GM19025 (cell line): ENCODE measurements around the gene IGF2BP3.
"Not testable (repeated sequence)": the region's sequence is repeated elsewhere in the genome, so short reads cannot be mapped to it uniquely, and the experiment has no call there.

Experiments
- ATAC-seq: cut with Tn5 transposase; IDR thresholded peaks from one replicate; pipeline ENCODE4 v1.9.1; 2021; ENCODE audit warnings: mild to moderate bottlenecking, low read depth, moderate library complexity; ENCODE audit not compliant: unreplicated experiment

Gene IGF2BP3

DNA sequence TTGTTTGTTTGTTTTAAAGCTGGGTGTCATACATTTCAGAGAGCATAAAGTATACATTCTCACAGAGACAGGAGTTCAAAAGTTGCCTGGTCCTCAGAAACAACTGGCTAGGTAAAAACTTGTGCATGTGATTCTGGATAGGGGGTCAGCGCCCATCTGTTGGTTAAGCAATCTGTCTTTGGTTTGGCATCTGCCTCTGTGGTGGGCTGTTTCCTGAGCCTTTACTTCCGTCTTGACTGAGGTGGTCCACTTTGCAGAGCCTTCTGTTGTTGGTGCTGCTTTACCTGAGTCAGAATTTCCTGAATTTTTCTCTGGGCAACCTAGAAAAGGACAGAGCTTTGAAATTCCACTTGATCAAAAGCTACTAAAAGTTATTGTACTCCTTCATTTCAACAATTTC is 158.2 kb downstream of the IGF2BP3 start:
- not testable (repeated sequence) for ATAC-seq

DNA sequence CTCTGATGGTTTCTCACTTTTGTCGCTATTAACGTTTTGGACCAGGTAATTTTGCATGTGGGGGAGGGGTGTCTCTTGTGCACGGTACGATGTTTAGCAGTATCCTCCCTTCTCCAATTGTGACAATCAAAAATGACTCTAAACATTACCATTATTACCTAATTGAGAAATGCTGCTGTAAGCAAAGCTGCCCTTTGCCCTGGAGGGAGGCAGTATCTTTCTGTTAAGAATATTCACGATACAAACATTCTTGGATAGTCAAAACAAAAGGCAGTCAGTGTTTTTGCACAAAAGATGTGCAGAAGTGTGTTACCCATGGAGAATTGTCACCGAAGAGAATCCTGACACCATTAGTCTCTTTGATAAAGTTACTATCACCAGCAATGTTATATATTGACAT is 161.5 kb downstream of the IGF2BP3 start:
- ATAC-seq = no peak

GRCh38 chr7:23306936-23307521 is 163.3 kb downstream of the IGF2BP3 start:
- no peak for ATAC-seq

- ATAC-seq = no peak
These were observed 170.5 kb downstream of the IGF2BP3 start for GRCh38 chr7:23299770-23300300.

DNA sequence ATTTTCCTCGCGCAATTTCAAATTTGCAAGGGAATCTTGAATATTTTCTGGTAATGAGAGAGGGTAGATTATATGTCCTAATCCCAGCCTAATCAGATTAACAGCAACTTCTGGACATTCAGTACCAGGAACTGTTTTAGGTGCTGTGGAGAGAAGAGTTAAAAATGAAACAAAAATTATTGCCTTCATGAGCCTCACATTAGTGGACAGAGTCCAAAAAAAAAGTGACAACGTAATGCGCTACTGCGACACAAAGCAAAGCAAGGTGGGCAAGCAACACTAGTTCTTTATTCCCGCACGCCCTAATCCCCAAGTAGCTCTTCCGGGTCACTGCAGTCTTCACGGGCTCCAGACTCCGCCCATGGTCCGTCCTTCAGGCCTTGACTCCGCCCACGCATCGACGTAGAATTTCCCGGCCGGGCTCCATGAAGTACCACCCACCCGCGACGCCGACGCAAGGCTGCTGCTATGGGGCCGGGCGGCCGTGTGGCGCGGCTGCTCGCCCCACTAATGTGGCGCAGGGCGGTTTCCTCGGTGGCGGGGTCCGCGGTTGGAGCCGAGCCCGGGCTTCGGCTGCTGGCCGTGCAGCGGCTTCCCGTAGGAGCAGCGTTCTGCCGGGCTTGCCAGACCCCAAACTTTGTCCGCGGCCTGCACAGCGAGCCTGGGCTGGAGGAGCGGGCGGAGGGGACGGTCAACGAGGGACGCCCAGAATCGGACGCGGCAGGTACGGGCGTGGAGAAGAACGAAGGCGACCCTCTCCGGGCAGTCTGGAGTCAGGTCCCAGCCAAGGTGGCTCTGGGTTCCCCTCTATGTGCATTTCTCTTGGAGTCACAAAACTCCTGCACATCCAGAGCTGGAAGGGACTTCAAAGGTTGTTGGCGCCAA is 171.2 kb downstream of the IGF2BP3 start, which contains the start of gene MALSU1:
Gene MALSU1, plus strand, starts transcription at position 455 of the 885 bp plus-strand sequence. Its CDS starts 14 bp downstream, at position 469.
- ATAC-seq = peak; percentile 100

DNA sequence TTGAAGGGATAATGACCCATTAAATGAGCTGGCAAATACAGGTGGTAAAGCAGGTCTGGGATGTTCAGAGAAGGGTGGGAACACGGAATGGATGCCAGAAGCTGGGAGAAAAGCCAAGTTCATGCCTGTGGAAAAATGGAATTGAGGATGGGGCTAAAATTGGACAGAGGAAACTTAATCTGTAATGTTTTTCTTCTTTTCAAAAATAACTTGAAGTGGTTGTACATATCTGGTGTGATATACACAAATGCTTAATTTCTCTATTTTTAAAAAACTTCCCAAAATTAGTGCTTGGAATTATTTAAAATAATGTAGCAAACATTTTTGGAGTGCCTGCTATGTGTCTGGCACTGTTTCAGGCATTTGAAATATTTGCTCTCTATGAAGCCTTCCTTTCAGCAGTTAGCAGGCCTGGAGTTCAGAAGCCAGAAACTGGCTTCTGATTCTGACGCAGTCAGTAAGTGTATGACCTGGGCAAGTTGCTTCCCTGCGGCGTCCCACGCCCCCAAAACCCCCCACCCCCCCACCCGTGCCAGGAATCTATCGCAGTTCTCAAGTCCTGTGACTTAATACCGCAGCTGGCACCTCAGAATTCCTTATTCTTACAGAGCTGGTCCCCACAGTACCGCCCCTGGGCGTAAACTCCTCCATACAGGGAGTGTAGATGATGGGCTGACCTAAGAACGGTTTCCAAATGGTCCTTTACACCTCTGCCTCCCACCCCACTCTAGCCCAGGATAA is 172.0 kb downstream of the IGF2BP3 start:
- ATAC-seq = no peak

DNA sequence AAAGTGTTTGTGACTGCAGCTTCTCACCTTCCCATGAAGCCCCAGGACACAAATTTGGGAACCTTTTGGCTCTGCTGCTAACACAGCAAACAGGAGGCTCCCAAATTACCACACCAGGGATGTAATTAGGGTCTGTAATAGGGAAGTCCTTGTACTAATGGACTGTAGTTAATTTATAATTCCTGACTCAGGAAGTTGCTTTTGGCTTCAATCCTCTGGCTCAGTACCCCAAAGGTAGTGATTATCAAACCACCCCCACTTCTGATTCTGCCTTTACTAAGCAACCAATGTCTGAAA is 174.9 kb downstream of the IGF2BP3 start:
- no peak for ATAC-seq

DNA sequence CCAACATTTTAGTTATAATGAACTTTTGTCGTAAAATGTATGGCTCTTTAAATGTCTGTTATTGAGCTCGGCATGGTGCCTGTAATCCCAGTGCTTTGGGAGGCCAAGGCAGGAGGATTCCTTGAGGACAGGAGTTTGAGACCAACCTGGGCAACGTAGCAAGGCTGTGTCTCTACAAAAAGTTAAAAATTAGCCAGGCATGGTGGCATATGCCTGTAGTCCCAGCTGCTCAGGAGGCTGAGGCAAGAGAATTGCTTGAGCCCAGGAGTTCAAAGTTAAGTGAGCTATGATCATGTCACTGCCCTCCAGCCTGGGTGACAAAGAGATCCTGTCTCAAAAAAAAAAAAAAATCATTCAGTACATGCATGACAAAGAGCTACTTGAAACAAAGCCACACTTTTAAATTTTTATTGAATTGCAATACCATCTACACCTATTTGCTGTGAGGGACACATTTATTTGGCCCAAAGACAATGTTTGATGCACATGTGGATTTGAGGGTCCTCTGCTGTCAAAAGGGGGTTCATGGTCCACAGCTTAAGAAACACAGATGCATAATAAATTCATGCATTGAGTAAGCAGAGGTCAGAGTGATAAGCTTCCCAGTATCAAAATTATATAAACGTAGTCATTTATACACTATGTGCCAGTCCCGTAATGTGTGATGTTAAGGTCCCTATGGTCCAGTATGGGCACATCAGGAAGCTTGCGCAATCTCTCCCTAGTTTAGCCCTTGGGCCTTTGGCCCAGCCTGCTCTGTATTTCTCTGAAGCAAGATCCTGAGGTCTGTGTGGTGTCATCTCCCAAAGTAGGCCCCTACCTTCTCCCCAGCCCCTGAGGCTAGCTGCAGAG is 175.5 kb downstream of the IGF2BP3 start:
- ATAC-seq = no peak

DNA sequence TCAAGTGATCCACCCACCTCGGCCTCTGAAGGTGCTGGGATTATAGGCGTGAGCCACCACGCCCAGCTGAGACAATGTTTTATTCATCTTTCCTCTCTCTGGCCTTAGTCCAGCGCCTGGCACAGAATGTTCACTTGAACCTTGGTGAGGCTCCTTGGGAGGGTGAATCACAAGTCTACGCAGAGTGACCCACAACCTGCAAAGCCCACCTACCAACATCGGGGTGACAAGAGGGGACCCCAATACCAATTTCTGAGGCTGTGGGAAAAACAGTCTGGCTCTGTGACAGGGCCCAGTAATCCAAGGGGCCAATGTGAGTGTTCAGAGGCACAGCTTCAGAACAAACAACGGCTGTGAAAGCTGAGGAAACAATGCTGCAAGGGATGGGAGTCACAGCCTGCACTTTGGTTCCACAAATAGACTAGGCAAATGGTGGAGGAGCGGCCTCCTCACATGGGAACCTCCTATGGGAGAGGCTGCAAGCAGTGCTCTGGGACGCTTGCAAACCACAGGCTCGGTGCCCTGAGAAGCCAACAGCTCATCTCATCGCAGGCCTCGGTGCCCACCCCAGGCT is 176.7 kb downstream of the IGF2BP3 start:
- no peak for ATAC-seq

- no peak for ATAC-seq
These were observed 177.7 kb downstream of the IGF2BP3 start for GRCh38 chr7:23292623-23293022.

DNA sequence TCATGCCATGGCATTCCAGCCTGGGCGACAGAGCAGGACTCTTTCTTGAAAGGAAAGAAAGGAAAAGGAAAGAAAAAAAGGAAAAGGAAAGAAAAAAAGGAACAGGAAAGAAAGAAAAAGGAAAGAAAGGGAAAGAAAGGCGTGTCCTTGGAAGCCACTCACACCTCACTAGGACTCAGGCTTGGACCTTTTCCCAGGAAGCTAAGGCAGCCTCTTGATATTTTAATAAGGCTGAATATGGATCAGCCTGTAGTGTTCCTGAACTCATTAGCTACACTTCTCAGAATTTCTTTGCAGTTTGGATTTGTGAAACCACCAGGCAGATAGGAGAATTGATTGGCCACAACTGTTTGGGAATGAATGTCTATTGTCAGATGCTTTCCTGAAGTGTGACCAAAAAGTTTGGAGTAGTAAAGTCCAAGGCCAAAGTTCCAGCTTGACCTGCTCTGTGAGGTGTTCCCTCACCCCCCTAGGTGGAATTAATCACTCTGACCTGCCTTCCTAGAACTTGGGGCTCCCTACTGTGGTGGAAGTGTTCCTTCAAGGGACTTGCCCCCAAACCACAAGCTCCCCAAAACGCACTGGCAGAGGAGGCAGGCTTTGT is 178.2 kb downstream of the IGF2BP3 start:
- ATAC-seq = no peak

GRCh38 chr7:23290993-23291392 is 179.3 kb downstream of the IGF2BP3 start:
- no peak for ATAC-seq

DNA sequence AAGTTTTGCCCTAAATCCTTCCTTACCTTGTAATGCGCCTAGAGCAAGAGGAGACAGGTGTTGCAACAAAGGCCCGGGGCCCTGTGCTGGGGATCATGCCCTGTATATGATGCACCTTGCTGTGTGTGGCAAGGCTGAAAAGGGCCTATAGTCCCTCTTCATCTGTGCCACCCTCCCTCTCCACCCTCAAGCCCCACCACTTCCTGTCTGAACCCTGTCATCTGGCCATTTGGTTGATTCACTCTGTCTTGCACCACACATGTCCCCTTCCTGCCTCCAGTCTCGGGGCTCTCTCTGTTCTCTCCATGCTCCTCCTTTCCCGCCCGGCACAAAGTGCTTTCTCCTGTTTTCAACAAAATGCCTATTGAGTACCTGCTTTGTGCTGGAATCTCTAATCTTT is 182.7 kb downstream of the IGF2BP3 start:
- no peak for ATAC-seq

DNA sequence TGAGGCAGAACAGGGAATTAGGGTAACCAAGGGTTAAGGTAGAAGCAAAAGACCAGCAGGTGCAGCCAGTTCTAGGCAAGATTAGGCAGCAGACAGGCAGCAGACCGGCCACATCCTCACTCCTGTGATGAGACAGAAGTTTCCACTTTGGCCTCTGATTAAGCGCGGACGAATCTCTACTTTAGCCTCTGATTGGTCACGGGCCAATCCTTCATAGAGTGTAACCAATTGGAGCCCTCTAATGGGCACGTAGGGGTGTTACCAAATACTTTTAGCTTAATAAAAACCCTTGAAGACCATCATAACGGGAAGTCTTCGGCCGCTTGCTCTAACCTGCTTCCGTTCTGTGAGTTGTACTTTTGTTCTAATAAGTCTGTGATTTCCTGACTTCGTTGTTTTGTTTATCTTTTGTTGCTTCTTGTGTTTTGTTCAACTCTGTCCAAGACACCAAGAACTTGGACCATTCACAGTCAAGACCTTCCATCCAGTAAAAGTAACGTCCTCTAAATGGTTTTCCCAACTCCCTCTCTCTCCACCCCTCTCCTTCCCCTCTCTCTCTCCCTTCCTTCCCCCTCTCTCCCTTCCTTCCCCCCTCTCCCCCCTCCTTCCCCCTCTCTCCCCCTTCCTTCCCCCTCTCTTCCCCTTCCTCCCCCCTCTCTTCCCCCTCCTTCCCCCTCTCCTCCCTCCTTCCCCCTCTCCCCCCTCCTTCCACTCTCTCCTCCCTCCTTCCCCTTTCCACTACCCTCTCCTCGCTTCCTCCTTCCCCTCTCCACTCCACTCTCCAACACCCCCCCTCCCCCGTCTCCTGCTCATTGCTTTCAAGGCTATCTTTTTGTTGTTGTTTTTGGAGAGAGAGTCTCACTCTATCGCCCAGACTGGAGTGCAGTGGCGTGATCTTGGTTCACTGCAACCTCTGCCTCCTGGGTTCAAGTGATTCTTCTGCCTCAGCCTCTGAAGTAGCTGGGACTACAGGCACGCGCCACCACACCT is 184.3 kb downstream of the IGF2BP3 start:
- ATAC-seq = no peak

DNA sequence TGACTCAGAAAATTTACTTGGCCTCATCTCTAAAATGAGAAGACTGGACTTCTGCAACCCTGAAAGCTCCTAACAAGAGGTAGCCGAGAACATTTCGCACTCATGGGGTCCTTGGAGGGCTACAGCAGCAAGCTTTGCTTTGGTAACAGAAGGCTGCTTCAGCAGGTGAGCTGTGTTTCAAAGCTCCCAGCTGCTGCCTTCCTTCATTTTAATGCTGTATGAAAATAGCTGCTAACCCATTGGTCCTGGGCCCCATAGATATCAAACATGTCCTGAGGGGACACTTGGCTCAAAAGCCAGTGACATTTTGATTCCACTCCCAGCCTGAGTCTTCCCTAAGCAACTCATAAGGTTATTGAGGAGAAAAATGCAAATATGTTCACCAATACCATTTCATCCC is 185.4 kb downstream of the IGF2BP3 start:
- no peak for ATAC-seq

DNA sequence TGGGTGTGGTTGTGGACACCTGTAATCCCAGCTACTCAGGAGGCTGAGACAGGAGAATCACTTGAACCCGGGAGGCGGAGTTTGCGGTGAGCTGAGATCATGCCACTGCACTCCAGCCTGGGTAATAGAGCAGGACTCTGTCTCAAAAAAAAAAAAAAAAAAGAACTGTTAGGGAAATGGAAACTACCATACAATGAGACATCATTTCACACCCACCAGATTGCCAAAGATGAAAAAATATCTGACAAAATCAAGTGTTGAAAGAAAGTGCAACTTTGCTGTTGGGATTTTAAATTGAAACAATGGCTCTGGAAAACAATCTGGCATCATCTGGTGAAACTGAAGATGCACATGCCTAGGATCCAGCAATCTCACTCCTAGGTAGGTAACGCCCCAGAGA is 187.2 kb downstream of the IGF2BP3 start:
- ATAC-seq = no peak

DNA sequence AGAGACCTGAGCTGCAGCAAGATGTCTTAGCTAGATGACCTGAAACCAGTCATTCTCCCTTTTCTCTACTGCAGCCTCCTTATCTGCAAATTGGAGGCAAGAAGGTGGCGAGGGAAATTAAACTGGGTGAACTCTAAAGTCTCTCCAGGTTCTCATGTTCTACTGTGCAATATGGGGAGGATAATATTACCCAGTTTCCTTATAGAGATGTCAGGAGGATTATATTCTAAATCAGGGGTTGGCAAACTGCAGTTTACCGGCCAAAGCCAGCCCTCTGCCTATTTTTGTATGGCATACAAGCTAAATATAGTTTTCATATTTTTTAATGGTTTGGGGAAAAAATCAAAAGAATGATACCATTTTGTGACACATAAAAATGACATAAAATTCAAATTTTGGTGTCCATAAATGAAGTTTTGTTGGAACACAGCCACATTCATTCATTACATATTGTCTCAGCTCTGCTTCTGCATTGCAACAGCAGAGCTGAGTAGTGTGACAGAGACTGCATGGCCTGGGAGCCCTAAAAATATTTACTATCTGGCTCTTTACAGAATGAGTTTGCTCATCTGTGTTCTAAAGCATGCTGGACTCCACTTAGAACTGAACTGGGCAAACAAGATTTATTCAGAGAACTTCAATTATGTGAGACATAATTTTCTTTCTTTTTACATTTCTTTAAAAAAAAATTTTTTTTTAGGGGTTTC is 190.3 kb downstream of the IGF2BP3 start:
- ATAC-seq = no peak
